HCT116 (cell line): ENCODE measurements around the gene NDUFAF2.
"Not testable (repeated sequence)": the region's sequence is repeated elsewhere in the genome, so short reads cannot be mapped to it uniquely, and the experiment has no call there.

Source experiments
- POLR2A ChIP-seq: IDR thresholded peaks from 2 replicates; pipeline ENCODE4 v1.7.0; 2011; ENCODE audit warnings: borderline replicate concordance; ENCODE audit not compliant: insufficient read depth, insufficient read length; ENCODE audit errors: extremely low read depth
- TF ChIP-seq, protein P1 (sequence below), 3 experiments: fragments of 200-600 bp in 1 of 3; sonication (generic) in 1 of 3; IDR thresholded peaks in 2 of 3; conservative IDR thresholded peaks in 1 of 3; 2 replicates each; pipeline ENCODE4 v1.5.1; 2012 to 2017; ENCODE audit warnings: low read depth in 2 of 3, low read length in 2 of 3, antibody characterized with exemption in 1 of 3, borderline replicate concordance in 1 of 3, control low read depth in 1 of 3, mild to moderate bottlenecking in 1 of 3, mixed read lengths in 1 of 3, mixed run types in 1 of 3, moderate library complexity in 1 of 3; ENCODE audit not compliant: insufficient read depth in 1 of 3
- TF ChIP-seq, protein P2 (sequence below): IDR thresholded peaks from 2 replicates; pipeline ENCODE4 v1.6.1; 2012

DNA sequence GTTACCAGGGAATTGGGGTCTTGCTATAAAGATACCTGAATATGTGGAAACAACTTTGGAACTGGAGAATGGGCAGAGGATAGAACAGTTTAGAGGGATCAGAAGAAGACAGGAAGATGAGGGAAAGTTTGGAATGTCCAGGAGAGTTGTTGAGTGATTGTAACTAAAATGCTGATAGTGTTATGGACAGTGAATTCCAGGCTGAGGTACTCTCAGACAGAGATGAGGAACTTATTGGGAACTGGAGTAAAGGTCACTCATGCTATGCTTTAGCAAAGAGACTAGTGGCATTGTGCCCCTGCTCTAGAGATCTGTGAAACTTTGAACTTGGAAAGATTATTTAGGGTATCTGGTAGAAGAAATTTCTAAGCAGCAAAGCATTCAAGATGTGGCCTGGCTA lies 242.3 kb downstream of the NDUFAF2 start:
- not testable (repeated sequence) for TF ChIP-seq POLR2A
- TF ChIP-seq, protein P1, sequence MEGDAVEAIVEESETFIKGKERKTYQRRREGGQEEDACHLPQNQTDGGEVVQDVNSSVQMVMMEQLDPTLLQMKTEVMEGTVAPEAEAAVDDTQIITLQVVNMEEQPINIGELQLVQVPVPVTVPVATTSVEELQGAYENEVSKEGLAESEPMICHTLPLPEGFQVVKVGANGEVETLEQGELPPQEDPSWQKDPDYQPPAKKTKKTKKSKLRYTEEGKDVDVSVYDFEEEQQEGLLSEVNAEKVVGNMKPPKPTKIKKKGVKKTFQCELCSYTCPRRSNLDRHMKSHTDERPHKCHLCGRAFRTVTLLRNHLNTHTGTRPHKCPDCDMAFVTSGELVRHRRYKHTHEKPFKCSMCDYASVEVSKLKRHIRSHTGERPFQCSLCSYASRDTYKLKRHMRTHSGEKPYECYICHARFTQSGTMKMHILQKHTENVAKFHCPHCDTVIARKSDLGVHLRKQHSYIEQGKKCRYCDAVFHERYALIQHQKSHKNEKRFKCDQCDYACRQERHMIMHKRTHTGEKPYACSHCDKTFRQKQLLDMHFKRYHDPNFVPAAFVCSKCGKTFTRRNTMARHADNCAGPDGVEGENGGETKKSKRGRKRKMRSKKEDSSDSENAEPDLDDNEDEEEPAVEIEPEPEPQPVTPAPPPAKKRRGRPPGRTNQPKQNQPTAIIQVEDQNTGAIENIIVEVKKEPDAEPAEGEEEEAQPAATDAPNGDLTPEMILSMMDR (IDR thresholded peaks at IDR 0.05 in 2 of 3, conservative IDR thresholded peaks at IDR 0.05 in 1 of 3; ENCODE audit: borderline replicate concordance in 1 of 3, insufficient read depth in 1 of 3, low read depth in 2 of 3, low read length in 2 of 3) = not testable (repeated sequence)
- TF ChIP-seq, protein P2, sequence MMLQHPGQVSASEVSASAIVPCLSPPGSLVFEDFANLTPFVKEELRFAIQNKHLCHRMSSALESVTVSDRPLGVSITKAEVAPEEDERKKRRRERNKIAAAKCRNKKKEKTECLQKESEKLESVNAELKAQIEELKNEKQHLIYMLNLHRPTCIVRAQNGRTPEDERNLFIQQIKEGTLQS = not testable (repeated sequence)
